Epithelial cell of esophagus (primary cell): ENCODE measurements around the gene CASP8AP2.
"Not testable (repeated sequence)": the region's sequence is repeated elsewhere in the genome, so short reads cannot be mapped to it uniquely, and the experiment has no call there.

Experiments
- DNase-seq: peaks from one replicate; pipeline ENCODE4 v3.0.0; 2010; ENCODE audit warnings: low read depth
- H3K4me3 ChIP-seq: 2 replicates; pipeline ENCODE4 v1.5.1; 2011; ENCODE audit warnings: mild to moderate bottlenecking, low read length, control low read depth
- TF ChIP-seq, protein P1 (sequence below): IDR thresholded peaks from 2 replicates; pipeline ENCODE4 v1.5.1; 2011; ENCODE audit warnings: low read depth, mild to moderate bottlenecking, low read length, control low read depth, inconsistent platforms; ENCODE audit not compliant: insufficient read depth; ENCODE audit errors: missing control alignments

CASP8AP2 gene

DNA sequence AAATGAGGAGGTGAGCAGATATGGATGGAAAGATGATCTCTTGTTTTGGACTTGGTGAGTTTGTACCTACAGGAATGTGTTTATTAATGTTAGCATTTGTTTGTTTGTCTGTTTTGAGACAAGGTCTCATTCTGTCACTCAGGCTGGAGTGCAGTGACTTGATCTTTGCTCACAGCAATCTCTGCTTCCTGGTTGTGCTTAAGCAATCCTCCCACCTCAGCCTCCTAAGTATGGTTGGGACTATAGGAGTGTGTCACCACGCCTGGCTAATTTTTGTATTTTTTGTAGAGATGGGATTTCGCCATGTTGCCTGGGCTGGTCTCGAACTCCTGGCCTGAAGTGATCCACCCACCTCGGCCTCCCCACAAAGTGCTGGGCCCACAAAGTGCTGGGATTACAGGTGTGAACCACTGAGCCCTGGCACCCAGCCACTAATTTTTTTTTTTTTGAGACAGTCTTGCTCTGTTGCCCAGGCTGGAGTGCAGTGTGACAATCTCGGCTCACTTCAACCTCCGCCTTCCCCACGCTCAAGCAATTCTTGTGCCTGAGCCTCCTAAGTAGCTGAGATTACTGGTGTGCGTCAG, 7.1 kb downstream of the CASP8AP2 start:
- DNase-seq: peak; percentile 23
- TF ChIP-seq, protein P1, sequence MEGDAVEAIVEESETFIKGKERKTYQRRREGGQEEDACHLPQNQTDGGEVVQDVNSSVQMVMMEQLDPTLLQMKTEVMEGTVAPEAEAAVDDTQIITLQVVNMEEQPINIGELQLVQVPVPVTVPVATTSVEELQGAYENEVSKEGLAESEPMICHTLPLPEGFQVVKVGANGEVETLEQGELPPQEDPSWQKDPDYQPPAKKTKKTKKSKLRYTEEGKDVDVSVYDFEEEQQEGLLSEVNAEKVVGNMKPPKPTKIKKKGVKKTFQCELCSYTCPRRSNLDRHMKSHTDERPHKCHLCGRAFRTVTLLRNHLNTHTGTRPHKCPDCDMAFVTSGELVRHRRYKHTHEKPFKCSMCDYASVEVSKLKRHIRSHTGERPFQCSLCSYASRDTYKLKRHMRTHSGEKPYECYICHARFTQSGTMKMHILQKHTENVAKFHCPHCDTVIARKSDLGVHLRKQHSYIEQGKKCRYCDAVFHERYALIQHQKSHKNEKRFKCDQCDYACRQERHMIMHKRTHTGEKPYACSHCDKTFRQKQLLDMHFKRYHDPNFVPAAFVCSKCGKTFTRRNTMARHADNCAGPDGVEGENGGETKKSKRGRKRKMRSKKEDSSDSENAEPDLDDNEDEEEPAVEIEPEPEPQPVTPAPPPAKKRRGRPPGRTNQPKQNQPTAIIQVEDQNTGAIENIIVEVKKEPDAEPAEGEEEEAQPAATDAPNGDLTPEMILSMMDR: no peak
- no peak overlapping the region for H3K4me3 ChIP-seq

DNA sequence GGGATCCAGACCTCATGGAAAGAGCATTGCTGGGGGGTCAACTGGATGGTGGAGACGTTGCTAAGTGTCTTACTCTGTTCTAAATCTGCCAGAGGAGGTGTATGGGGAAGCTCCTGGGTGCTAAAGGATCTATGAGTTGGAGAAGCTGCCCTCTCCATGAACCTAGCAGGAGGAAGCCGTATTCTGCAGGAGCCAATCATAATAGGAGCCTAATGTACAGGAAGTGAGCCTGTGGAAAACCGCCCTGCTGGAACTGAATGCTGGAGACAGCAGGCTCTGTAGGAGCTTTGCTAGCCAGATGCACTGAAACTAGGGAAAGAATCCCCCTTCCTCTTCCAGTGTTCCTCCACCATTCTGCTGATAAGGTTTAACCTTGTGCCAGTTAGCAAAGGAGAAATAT, 10.9 kb downstream of the CASP8AP2 start:
- no peak for DNase-seq
- TF ChIP-seq, protein P1: no peak
- H3K4me3 ChIP-seq: no peak overlapping the region

DNA sequence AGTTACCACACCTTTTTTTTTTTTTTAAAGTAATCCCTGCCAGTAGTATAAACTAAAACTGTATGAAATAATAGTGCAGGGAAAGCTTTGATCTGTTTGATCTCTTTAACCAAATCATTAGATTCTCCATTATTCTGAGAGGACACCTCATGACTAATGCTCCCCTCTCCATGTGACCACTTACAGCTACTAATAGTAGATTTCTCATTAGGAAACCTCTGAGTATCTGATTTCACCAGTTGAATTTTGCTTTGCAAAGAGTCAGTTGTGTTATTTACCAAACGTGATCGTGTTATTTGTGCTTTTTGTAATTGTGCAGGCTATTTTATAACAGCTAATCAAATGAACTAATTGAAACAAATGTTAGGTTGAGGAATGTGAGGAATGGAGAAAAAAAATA, 12.5 kb downstream of the CASP8AP2 start:
- peak; percentile 16 for DNase-seq
- TF ChIP-seq, protein P1: no peak

DNA sequence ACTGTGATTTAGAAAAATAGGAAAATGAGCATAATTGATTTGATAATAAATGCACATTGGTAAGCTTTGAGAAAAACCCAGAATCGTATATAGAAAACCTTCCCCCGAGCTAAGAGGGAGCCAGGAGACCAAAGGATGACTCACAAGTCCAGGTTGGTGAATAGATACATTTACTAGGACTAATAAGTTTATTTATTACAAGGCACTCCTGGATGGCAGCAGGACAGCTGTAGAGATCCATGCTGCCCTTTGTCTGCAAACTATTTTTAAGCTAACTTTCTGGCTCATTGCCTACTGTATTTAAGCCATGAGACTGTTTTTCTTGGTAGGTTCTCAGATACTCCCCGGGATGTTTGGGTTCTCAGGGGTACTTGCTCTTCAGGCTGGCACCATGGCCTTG, 13.4 kb downstream of the CASP8AP2 start:
- peak; percentile 42 for DNase-seq
- no peak overlapping the region for H3K4me3 ChIP-seq
- TF ChIP-seq, protein P1: no peak

More for the DNA sequence above, 12.5 kb downstream of the CASP8AP2 start:
- H3K4me3 ChIP-seq: no peak overlapping the region

DNA sequence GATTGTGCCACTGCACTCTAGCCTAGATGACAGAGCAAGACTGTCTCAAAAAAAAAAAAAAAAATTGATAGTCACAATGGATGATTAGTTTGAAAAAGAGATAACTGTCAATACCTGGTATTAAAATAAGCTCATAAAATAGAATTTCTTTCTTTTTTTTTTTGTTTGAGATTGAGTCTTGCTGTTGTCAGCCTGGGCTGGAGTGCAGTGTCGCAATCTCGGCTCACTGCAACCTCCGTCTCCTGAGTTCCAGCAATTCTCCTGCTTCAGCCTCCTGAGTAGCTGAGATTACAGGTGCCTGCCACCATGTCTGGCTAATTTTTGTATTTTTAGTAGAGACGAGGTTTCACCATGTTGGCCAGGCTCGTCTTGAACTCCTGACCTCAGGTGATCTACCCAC, 17.8 kb downstream of the CASP8AP2 start:
- DNase-seq, H3K4me3 ChIP-seq: not testable (repeated sequence)

DNA sequence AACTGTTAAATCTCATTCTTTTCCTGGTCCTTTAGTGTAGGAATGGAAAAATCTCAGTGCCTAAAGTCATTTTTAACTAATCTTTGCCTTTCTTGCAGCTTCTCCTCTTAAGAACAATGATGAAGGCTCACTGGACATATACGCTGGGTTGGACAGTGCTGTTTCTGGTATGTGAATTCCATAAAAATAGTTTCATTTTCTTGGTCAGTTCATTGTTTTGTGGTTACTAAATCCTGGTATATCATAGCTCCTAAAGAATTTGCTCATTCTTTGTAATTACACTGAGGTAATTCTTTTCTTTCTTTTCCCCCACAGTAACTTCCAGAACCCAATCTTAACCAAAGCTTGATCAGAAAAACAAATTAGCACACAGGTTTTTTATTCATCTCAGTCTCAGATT, 23.4 kb downstream of the CASP8AP2 start:
- H3K4me3 ChIP-seq: no peak overlapping the region
- TF ChIP-seq, protein P1: no peak
- DNase-seq: no peak

DNA sequence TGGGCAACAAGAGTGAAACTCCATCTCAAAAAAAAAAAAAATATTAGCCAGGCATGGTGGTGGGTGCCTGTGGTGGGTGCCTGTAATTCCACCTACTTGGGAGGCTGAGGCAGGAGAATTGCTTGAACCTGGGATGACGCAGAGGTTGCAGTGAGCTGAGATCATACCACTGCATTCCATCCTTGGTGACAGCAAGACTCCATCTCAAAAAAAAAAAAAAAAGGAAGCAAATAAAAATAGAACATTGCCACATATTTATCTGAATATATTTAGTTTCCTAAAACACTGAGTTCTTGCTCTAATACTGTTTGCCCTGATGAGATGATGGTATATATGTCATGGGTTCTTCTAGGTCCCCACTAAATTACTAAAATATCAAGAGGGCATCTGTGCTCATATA, 28.4 kb downstream of the CASP8AP2 start:
- TF ChIP-seq, protein P1: no peak
- no peak for DNase-seq
- no peak overlapping the region for H3K4me3 ChIP-seq
